H9 (cell line): Measurements from ENCODE around the gene H2BW2. TPM values are rescaled to one million over a fixed set of nuclear protein-coding genes. Genes with fewer than 3 reads are reported as not detected.
"Not testable (repeated sequence)": the region's sequence is repeated elsewhere in the genome, so short reads cannot be mapped to it uniquely, and the experiment has no call there.

Experiments used
- DNase-seq: peaks from one replicate; pipeline ENCODE4 v3.0.0-alpha.2; 2017
- H2AFZ ChIP-seq: one replicate; pipeline ENCODE4 v1.6.1; 2013; ENCODE audit warnings: mild to moderate bottlenecking, low read length, control low read depth, moderate library complexity
- H2AK5ac ChIP-seq: 2 replicates; pipeline ENCODE4 v1.6.1; 2013; ENCODE audit warnings: low read length, control low read depth, mixed read lengths; ENCODE audit not compliant: insufficient read length
- H2BK120ac ChIP-seq: one replicate; pipeline ENCODE4 v1.6.1; 2013; ENCODE audit warnings: low read depth, mild to moderate bottlenecking, low read length, control low read depth, inconsistent platforms; ENCODE audit not compliant: poor library complexity, severe bottlenecking
- H2BK12ac ChIP-seq: 2 replicates; pipeline ENCODE4 v1.6.1; 2013; ENCODE audit warnings: low read length, control low read depth, mixed read lengths, low read depth; ENCODE audit not compliant: insufficient read length
- H2BK15ac ChIP-seq: 2 replicates; pipeline ENCODE4 v1.6.1; 2013; ENCODE audit warnings: low read depth, low read length, control low read depth
- H2BK20ac ChIP-seq: one replicate; pipeline ENCODE4 v1.6.1; 2013; ENCODE audit warnings: low read depth, mild to moderate bottlenecking, low read length, control low read depth, inconsistent platforms; ENCODE audit not compliant: poor library complexity, severe bottlenecking
- H2BK5ac ChIP-seq: 2 replicates; pipeline ENCODE4 v1.6.1; 2013; ENCODE audit warnings: low read length, control low read depth, mixed read lengths; ENCODE audit not compliant: insufficient read length
- H3K14ac ChIP-seq: 2 replicates; pipeline ENCODE4 v1.6.1; 2013; ENCODE audit warnings: low read length, control low read depth; ENCODE audit not compliant: insufficient read depth
- H3K18ac ChIP-seq: 2 replicates; pipeline ENCODE4 v1.6.1; 2013; ENCODE audit warnings: low read depth, mild to moderate bottlenecking, mixed read lengths, low read length, control low read depth; ENCODE audit not compliant: insufficient read length
- H3K23ac ChIP-seq: 2 replicates; pipeline ENCODE4 v1.6.1; 2013; ENCODE audit warnings: low read length, control low read depth, mixed read lengths, low read depth; ENCODE audit not compliant: insufficient read length
- H3K23me2 ChIP-seq: 2 replicates; pipeline ENCODE4 v1.6.1; 2013; ENCODE audit warnings: low read depth, mild to moderate bottlenecking, mixed read lengths, low read length, control low read depth; ENCODE audit not compliant: insufficient read length, poor library complexity, severe bottlenecking
- H3K27ac ChIP-seq: 2 replicates; pipeline ENCODE4 v1.5.1; 2013; ENCODE audit warnings: low read length, control low read depth, mixed read lengths, low read depth; ENCODE audit not compliant: insufficient read length
- H3K27me3 ChIP-seq: 2 replicates; pipeline ENCODE4 v1.6.1; 2013; ENCODE audit warnings: low read length, control low read depth, inconsistent platforms; ENCODE audit not compliant: insufficient read depth
- H3K4ac ChIP-seq: 2 replicates; pipeline ENCODE4 v1.6.1; 2013; ENCODE audit warnings: low read depth, mild to moderate bottlenecking, control low read depth, inconsistent platforms, low read length, moderate library complexity
- H3K4me1 ChIP-seq: 2 replicates; pipeline ENCODE4 v1.6.1; 2013; ENCODE audit warnings: low read length, control low read depth, inconsistent platforms; ENCODE audit not compliant: insufficient read depth
- H3K4me2 ChIP-seq: 2 replicates; pipeline ENCODE4 v1.6.1; 2013; ENCODE audit warnings: low read length, control low read depth, mixed read lengths; ENCODE audit not compliant: insufficient read length, insufficient read depth
- H3K56ac ChIP-seq: 2 replicates; pipeline ENCODE4 v1.6.1; 2013; ENCODE audit warnings: low read depth, mild to moderate bottlenecking, mixed read lengths, low read length, control low read depth; ENCODE audit not compliant: insufficient read length
- H3K79me1 ChIP-seq: 2 replicates; pipeline ENCODE4 v1.6.1; 2013; ENCODE audit warnings: low read depth, mild to moderate bottlenecking, moderate library complexity, low read length, control low read depth, inconsistent platforms; ENCODE audit not compliant: insufficient read depth, poor library complexity, severe bottlenecking
- H3K79me2 ChIP-seq: 2 replicates; pipeline ENCODE4 v1.6.1; 2013; ENCODE audit warnings: low read length, control low read depth, inconsistent platforms; ENCODE audit not compliant: insufficient read depth
- H3K9ac ChIP-seq: 2 replicates; pipeline ENCODE4 v1.6.1; 2013; ENCODE audit warnings: low read length, control low read depth, mixed read lengths; ENCODE audit not compliant: insufficient read length; ENCODE audit errors: extremely low read depth
- H3K9me3 ChIP-seq: one replicate; pipeline ENCODE4 v1.6.1; 2013; ENCODE audit warnings: low read depth, low read length, inconsistent platforms; ENCODE audit not compliant: control insufficient read depth
- H3T11ph ChIP-seq: one replicate; pipeline ENCODE4 v1.6.1; 2013; ENCODE audit warnings: mild to moderate bottlenecking, low read length, control low read depth, inconsistent platforms
- H4K20me1 ChIP-seq: one replicate; pipeline ENCODE4 v1.6.1; 2013; ENCODE audit not compliant: control insufficient read depth, insufficient read length, insufficient read depth
- H4K5ac ChIP-seq: 2 replicates; pipeline ENCODE4 v1.6.1; 2013; ENCODE audit warnings: low read depth, mild to moderate bottlenecking, mixed read lengths, low read length, control low read depth; ENCODE audit not compliant: insufficient read length
- H4K8ac ChIP-seq: replicated peaks from 2 replicates; pipeline ENCODE4 v1.6.1; 2013; ENCODE audit warnings: low read length, control low read depth, mixed read lengths, low read depth; ENCODE audit not compliant: insufficient read length
- H4K91ac ChIP-seq: 2 replicates; pipeline ENCODE4 v1.6.1; 2013; ENCODE audit warnings: low read depth, mild to moderate bottlenecking, moderate library complexity, mixed read lengths, low read length, control low read depth; ENCODE audit not compliant: insufficient read length
- H3K27ac Mint-ChIP-seq, 3 experiments: 2 replicates in 2 of 3; 3 replicates in 1 of 3; pipeline ENCODE4 v1.8.0; 2020 to 2021; ENCODE audit warnings: mixed read lengths in 3 of 3, mild to moderate bottlenecking in 1 of 3, moderate library complexity in 1 of 3
- H3K27me3 Mint-ChIP-seq: 2 replicates; pipeline ENCODE4 v1.8.0; 2021; ENCODE audit warnings: low read depth, mild to moderate bottlenecking, moderate library complexity, mixed read lengths
- H3K36me3 Mint-ChIP-seq, 3 experiments: 2 replicates in 2 of 3; 3 replicates in 1 of 3; pipeline ENCODE4 v1.8.0; 2020 to 2021; ENCODE audit warnings: low read depth in 3 of 3, mixed read lengths in 3 of 3; ENCODE audit not compliant: insufficient read depth in 1 of 3
- H3K4me1 Mint-ChIP-seq, 2 experiments: 2 replicates each; pipeline ENCODE4 v1.8.0; 2020; ENCODE audit warnings: mixed read lengths in 2 of 2
- H3K4me3 Mint-ChIP-seq, 2 experiments: 2 replicates in 1 of 2; 3 replicates in 1 of 2; pipeline ENCODE4 v1.8.0; 2020 to 2021; ENCODE audit warnings: mild to moderate bottlenecking in 2 of 2, mixed read lengths in 2 of 2, moderate library complexity in 1 of 2
- H3K9me3 Mint-ChIP-seq, 2 experiments: 2 replicates in 1 of 2; 3 replicates in 1 of 2; pipeline ENCODE4 v1.8.0; 2020; ENCODE audit warnings: mild to moderate bottlenecking in 2 of 2, mixed read lengths in 2 of 2, moderate library complexity in 1 of 2
- WGBS: extraction: QIAGEN DNeasy Blood & Tissue Kit; methylation state at CpG from one replicate; pipeline ENCODE4 v1.1.7; 2013; ENCODE audit warnings: missing lambda C conversion rate, low lambda C conversion rate, mixed read lengths; ENCODE audit not compliant: insufficient read length; ENCODE audit errors: extremely low coverage; 5-methylcytosine and 5-hydroxymethylcytosine counted together
- total RNA-seq: library from RNA; stranded (reverse); gene quantifications from 2 replicates; pipeline ENCODE4 v1.2.1, GENCODE V29; 2021

Gene H2BW2
- total RNA-seq, 1 experiment from 2014 or later: not detected

DNA sequence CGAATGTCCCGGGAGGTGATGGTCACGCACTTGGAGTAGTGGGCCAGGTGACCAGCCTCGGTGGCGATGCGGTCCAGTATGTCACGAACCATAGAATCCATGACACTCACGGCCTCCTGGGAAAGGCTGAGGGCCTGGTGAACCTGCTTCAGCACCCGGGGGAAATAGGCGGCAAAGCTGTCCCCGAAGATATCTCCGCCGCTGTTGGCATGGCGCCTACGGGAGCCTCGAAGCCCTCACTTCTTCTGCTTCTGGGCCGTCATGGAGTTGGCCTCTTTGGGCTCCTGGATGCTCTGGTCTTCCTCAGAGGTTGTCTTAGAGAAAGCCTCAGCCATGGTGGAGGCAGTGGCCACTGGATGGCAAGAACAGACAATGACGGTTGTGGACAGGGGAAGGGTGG lies 22.9 kb downstream of the H2BW2 start:
- not testable (repeated sequence) for H3K4me1 Mint-ChIP-seq, H3K14ac ChIP-seq, H3K27ac ChIP-seq, H3K9me3 ChIP-seq, H3T11ph ChIP-seq, H3K4me2 ChIP-seq, H3K18ac ChIP-seq, H3K27me3 ChIP-seq, H4K20me1 ChIP-seq, H2AK5ac ChIP-seq, H3K9ac ChIP-seq, H3K79me1 ChIP-seq, H2BK20ac ChIP-seq, H4K5ac ChIP-seq, H2BK12ac ChIP-seq, H4K8ac ChIP-seq, H3K23ac ChIP-seq, H3K27me3 Mint-ChIP-seq, DNase-seq, H3K23me2 ChIP-seq, H3K9me3 Mint-ChIP-seq, H4K91ac ChIP-seq, H3K36me3 Mint-ChIP-seq, H3K4me3 Mint-ChIP-seq, H2BK120ac ChIP-seq, H3K4me1 ChIP-seq, H2BK15ac ChIP-seq, H3K27ac Mint-ChIP-seq, H3K4ac ChIP-seq, H3K79me2 ChIP-seq, H2BK5ac ChIP-seq, H2AFZ ChIP-seq, H3K56ac ChIP-seq
- no CpG with 5 or more reads among the region's 18 CpGs for WGBS

DNA sequence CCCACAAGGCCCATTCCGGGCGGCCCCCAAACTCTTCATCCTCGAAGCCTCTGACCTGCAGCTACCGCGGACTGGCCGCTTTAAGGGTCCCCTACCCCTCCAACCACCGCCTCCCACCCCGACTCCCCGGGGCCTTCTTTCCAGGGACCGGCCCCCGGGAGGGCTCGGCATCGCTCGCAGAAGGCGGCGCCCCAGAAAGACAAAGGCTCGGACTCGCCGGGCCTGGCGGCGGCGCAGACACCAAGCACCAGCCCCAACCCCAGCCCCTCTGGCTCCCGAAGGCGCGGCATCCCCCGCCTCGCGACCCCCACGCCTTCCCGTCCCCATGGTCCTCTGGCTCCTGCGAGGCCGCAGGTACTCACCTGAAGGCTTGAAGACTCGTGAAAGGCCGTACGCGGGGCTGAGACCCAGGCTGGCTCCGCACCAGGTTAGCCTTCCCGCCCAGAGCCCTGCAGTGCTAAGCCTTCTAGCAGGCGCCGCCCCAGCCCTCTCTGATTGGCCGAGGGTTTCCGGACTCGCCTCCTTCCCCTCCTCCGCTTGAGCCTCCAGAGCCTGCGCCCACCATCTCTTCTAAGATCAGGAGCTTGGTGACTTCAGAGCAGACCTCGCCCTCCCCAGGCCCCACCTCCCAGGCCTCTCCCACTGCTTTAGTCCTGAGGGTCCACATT lies 36.2 kb downstream of the H2BW2 start, which contains the start of gene TMSB15C:
TSS of gene TMSB15C (minus strand) at position 459 of the 668 bp plus-strand sequence.
- not testable (repeated sequence) for H3K4me3 Mint-ChIP-seq, H3K27me3 ChIP-seq, H2AK5ac ChIP-seq, H2BK12ac ChIP-seq, H3K36me3 Mint-ChIP-seq, H2AFZ ChIP-seq, H3K4me2 ChIP-seq, H3K56ac ChIP-seq, H4K91ac ChIP-seq, H3K4me1 Mint-ChIP-seq, H3T11ph ChIP-seq, H3K23ac ChIP-seq, H3K23me2 ChIP-seq, H3K27ac Mint-ChIP-seq, H3K4ac ChIP-seq, H3K18ac ChIP-seq, H3K9me3 Mint-ChIP-seq, H3K27me3 Mint-ChIP-seq, H3K79me2 ChIP-seq, H2BK20ac ChIP-seq, H3K9ac ChIP-seq, H2BK120ac ChIP-seq, H3K79me1 ChIP-seq, H3K27ac ChIP-seq, H4K20me1 ChIP-seq, H4K5ac ChIP-seq, H2BK15ac ChIP-seq, H3K14ac ChIP-seq, H2BK5ac ChIP-seq, H3K4me1 ChIP-seq, H3K9me3 ChIP-seq, DNase-seq, H4K8ac ChIP-seq
- no CpG with 5 or more reads among the region's 46 CpGs for WGBS
